GM12864 (cell line): ENCODE measurements around the gene PAX9.

Experiments used
- DNase-seq: peaks from one replicate; pipeline ENCODE4 v3.0.0-alpha.2; 2011; ENCODE audit warnings: low read depth
- H3K4me3 ChIP-seq: 2 replicates; pipeline ENCODE4 v1.5.1; 2011; ENCODE audit warnings: mild to moderate bottlenecking, low read depth, low read length, control low read depth
- CTCF ChIP-seq: IDR thresholded peaks from 2 replicates; pipeline ENCODE4 v1.5.1; 2011; ENCODE audit warnings: low read depth, mild to moderate bottlenecking, moderate library complexity, low read length, control low read depth, inconsistent platforms; ENCODE audit errors: missing control alignments

Gene PAX9

GRCh38 chr14:36655963-36656686 lies 5.5 kb upstream of the PAX9 start:
- no peak overlapping the region for H3K4me3 ChIP-seq

GRCh38 chr14:36656687-36657398 lies 4.8 kb upstream of the PAX9 start:
- DNase-seq: no peak
- no peak overlapping the region for H3K4me3 ChIP-seq
- no peak for TF ChIP-seq CTCF

More at GRCh38 chr14:36655963-36656686, 5.5 kb upstream of the PAX9 start:
- DNase-seq: no peak
- peak; percentile 0 for TF ChIP-seq CTCF

GRCh38 chr14:36657399-36658122 lies 4.1 kb upstream of the PAX9 start:
- DNase-seq: no peak

GRCh38 chr14:36658123-36659009 lies 3.3 kb upstream of the PAX9 start:
- no peak for DNase-seq
- TF ChIP-seq CTCF: no peak
- H3K4me3 ChIP-seq: no peak overlapping the region

More at GRCh38 chr14:36657399-36658122, 4.1 kb upstream of the PAX9 start:
- no peak for TF ChIP-seq CTCF
- no peak overlapping the region for H3K4me3 ChIP-seq

GRCh38 chr14:36659010-36659821 lies 2.4 kb upstream of the PAX9 start:
- H3K4me3 ChIP-seq: no peak overlapping the region
- DNase-seq: no peak
- no peak for TF ChIP-seq CTCF
